Activated CD8-positive, alpha-beta memory T cell treated with anti-CD3 and anti-CD28 coated beads, Interleukin-2, amount 10 ng/mL, durations not matched to agents 7 days and 5 days (primary cell): ENCODE measurements around the gene KIF26A. TPM values are rescaled to one million over a fixed set of nuclear protein-coding genes. Genes with fewer than 3 reads are reported as not detected.

ENCODE experiments used
- ATAC-seq: fragments of 150-1000 bp; cut with Tn5 transposase; one replicate; pipeline ENCODE4 v1.10.0; 2021; ENCODE audit warnings: moderate library complexity
- CTCF ChIA-PET: fragments of 350-600 bp; sonication (Branson Sonifier 250); formaldehyde crosslinking; loops from one replicate; lab custom pipeline; 2021; ENCODE audit warnings: antibody characterized with exemption; lab: Charles Lee
- DNase-seq: peaks from one replicate; pipeline ENCODE4 v3.0.0-alpha.2; 2020
- H3K27ac Mint-ChIP-seq: one replicate; pipeline ENCODE4 v1.8.0; 2021; ENCODE audit warnings: mild to moderate bottlenecking, mixed read lengths
- H3K27me3 Mint-ChIP-seq: one replicate; pipeline ENCODE4 v1.8.0; 2021; ENCODE audit warnings: mixed read lengths
- H3K36me3 Mint-ChIP-seq: one replicate; pipeline ENCODE4 v1.8.0; 2021; ENCODE audit warnings: mild to moderate bottlenecking, mixed read lengths
- H3K4me1 Mint-ChIP-seq: one replicate; pipeline ENCODE4 v1.8.0; 2021; ENCODE audit warnings: mixed read lengths
- H3K4me3 Mint-ChIP-seq: one replicate; pipeline ENCODE4 v1.8.0; 2021; ENCODE audit warnings: mild to moderate bottlenecking, moderate library complexity, mixed read lengths
- H3K9me3 Mint-ChIP-seq: one replicate; pipeline ENCODE4 v1.8.0; 2022; ENCODE audit warnings: low read depth, mixed read lengths
- total RNA-seq, 2 experiments: library from RNA; stranded (reverse); gene quantifications; one replicate each; pipeline ENCODE4 v1.2.3, GENCODE V29; 2021

KIF26A gene
- total RNA-seq, 2 experiments from 2014 or later: 0.21 to 1.1 TPM

DNA sequence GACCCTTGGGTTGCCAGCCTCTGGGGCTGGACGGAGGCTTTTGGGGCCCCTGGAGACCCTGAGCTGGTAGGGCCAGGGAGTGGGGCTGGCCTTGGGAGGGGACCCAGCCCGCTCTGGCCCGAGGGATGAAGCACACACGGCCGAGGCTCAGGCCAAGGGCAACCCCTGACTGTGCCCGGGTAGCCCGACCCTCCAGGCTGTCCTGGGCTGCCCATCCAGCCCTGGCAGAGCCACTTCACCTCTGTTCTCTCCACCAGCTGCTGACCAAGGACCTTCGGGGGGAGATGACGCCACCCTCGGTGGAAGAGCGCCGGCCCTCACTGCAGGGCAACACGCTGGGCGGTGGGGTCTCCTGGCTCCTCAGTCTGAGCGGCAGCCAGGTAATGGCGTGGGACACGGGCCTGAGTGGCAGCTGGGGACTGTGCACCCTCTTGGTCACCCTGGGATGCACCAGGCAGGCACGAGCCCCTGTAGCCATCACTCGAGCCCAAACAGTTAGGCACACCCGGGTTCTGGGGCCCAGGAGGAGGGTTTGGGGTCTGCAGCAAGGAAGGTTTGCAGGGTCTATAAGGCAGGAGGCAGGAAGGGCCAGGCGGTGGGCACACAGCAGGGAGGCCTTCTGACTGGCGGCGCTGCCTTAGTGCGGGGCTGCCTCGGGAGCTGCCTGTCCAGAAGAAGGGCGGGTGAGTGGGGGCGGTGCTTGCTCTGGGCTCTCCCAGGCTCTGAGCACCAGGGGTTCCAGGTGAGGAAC, 33.1 kb upstream of the KIF26A start:
- CTCF ChIA-PET: no interaction called here
- H3K9me3 Mint-ChIP-seq: no peaks in the 10 kb centered on the region
- H3K36me3 Mint-ChIP-seq: no peaks in the 10 kb centered on the region
- H3K4me3 Mint-ChIP-seq: no peak overlapping the region
- H3K27ac Mint-ChIP-seq: no peak overlapping the region
- no peaks in the 10 kb centered on the region for H3K27me3 Mint-ChIP-seq
- DNase-seq (no peak), ATAC-seq (no peak)
- no peaks in the 10 kb centered on the region for H3K4me1 Mint-ChIP-seq

GRCh38 chr14:104105822-104106470, 32.4 kb upstream of the KIF26A start:
- H3K9me3 Mint-ChIP-seq: no peaks in the 10 kb centered on the region
- H3K4me1 Mint-ChIP-seq: no peaks in the 10 kb centered on the region
- H3K27me3 Mint-ChIP-seq: no peaks in the 10 kb centered on the region
- H3K27ac Mint-ChIP-seq: no peak overlapping the region
- no peak for DNase-seq
- ATAC-seq: no peak
- no peaks in the 10 kb centered on the region for H3K36me3 Mint-ChIP-seq
- no peak overlapping the region for H3K4me3 Mint-ChIP-seq
- CTCF ChIA-PET: interaction anchor here (0.9 kb wide), 1 partner anchor 28 kb away, joined by 3 read pairs; no protein-coding TSS in a partner anchor

DNA sequence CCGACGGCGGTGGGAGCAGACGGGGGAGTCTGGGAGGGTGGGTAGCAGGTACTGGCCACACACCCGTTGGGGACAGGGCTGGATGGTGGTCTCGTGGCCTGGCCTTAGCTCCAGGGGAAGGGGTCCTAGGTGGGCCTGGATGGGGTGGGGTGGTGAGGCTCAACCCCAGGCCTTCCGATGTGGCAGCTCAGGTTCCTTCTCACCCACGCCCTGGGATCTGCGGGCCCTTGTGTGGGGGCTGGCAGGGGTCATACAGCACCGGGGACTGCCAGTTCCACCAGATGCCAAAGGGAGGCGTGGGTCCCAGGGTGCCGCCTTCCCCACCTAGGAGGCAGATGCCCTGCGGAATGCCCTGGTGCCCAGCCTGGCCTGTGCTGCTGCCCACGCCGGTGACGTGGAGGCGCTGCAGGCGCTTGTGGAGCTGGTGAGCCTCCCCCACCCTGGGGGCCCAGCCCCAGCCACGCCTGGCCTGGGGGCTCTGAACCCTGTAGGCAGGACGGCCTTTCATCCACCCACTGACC, 31.9 kb upstream of the KIF26A start:
- CTCF ChIA-PET: interaction anchor here (0.9 kb wide), 1 partner anchor 29 kb away, joined by 3 read pairs; no protein-coding TSS in a partner anchor
- Mint-ChIP-seq H3K27me3 (no peaks in the 10 kb centered on the region), H3K4me1 (no peaks in the 10 kb centered on the region), H3K4me3 (no peak overlapping the region), H3K36me3 (no peaks in the 10 kb centered on the region), H3K27ac (no peak overlapping the region), H3K9me3 (no peaks in the 10 kb centered on the region)
- DNase-seq (no peak), ATAC-seq (no peak)

GRCh38 chr14:104107101-104107581, 31.2 kb upstream of the KIF26A start:
- Mint-ChIP-seq H3K9me3 (no peaks in the 10 kb centered on the region), H3K4me1 (no peaks in the 10 kb centered on the region), H3K36me3 (no peaks in the 10 kb centered on the region), H3K4me3 (no peak overlapping the region), H3K27me3 (no peaks in the 10 kb centered on the region), H3K27ac (no peak overlapping the region)
- DNase-seq (no peak), ATAC-seq (no peak)
- CTCF ChIA-PET: no interaction called here

GRCh38 chr14:104107611-104108569, 30.5 kb upstream of the KIF26A start:
- H3K4me1 Mint-ChIP-seq: no peaks in the 10 kb centered on the region
- H3K27ac Mint-ChIP-seq: no peak overlapping the region
- H3K4me3 Mint-ChIP-seq: no peak overlapping the region
- CTCF ChIA-PET: no interaction called here
- DNase-seq (no peak), ATAC-seq (no peak)
- no peaks in the 10 kb centered on the region for H3K36me3 Mint-ChIP-seq
- no peaks in the 10 kb centered on the region for H3K9me3 Mint-ChIP-seq
- H3K27me3 Mint-ChIP-seq: no peaks in the 10 kb centered on the region

DNA sequence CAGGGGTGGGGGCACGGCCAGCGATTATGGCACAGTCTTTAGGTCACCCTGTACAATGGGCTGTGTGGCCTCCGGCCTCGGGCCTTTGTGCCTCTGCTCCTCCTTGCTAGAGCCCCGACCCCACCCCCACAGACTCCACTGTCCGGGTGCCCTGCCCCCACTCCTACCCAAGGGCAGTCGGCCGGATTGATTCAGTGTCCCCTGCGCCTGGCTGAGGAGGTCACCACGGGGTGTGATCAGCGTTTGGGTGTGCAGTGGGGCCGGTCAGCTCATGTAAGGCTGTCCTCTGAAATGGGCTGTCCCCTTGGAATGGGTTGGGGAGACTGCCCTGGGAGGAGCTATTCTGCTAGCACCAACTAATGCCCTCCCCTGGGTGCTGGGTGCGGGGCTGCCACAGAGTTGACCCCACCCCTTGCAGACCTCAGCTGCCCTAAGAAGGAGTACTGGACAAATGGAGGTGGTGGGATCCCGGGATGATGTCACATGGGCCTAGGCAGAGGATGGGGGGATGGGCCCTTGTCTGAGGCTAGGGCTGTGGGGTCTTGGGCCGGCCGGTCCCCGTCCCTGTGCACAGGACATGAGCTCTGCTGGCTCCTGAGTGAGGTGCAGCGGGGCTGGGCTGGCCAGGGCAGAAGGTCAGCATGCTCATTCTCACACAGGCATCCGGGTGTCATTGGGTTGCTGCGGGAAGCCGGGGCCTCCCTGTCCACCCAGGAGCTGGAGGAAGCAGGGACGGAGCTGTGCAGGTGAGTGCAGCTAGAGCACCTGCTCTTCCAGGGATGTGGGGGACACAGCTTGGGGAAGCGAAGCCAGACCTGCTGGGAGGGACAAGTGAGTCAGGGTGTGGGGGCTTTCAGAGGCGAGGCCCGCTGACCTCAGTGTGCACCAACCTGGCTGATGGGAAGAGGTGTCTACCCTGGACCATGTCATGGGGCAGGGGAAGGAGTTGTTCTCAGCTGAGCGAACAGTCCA, 29.5 kb upstream of the KIF26A start:
- H3K27ac Mint-ChIP-seq: no peak overlapping the region
- ATAC-seq (no peak), DNase-seq (no peak)
- no peaks in the 10 kb centered on the region for H3K36me3 Mint-ChIP-seq
- no peaks in the 10 kb centered on the region for H3K4me1 Mint-ChIP-seq
- H3K4me3 Mint-ChIP-seq: no peak overlapping the region
- H3K27me3 Mint-ChIP-seq: no peaks in the 10 kb centered on the region
- CTCF ChIA-PET: interaction anchor here (1.2 kb wide), 1 partner anchor 31 kb away, joined by 4 read pairs; no protein-coding TSS in a partner anchor
- no peaks in the 10 kb centered on the region for H3K9me3 Mint-ChIP-seq

DNA sequence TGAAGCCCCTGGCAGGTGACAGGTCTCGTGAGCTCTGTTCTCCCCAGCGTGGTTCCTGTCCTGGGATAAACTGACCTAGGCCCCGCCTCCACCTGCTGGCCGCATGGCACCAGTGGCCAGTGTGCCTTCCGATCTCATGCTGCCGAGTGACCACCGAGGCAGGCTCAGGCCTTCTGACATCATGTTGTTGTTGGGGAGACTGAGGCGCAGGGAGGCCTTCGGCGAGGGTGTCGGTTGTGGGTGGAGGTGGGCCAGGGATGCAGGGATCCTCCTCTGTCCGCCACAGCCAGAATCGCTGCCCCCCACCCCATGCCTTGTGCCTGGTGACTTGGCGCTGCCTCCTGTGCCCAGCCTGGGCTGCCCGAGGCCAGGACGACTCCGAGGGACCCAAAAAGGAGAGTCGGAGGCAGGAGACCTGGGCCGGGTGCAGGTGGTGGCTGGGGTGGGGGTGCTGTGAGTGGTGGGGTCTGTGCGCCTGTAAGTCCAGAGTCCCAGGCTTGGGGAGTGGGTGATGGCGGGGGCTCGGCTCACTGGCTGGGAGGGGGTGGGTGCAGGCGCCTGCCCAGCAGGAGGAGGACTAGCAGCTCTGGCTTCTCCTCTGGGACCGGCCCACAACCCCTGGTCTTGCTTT, 28.5 kb upstream of the KIF26A start:
- DNase-seq (no peak), ATAC-seq (no peak)
- Mint-ChIP-seq H3K36me3 (no peaks in the 10 kb centered on the region), H3K27ac (no peak overlapping the region), H3K9me3 (no peaks in the 10 kb centered on the region), H3K27me3 (peaks cover 2% of the 10 kb centered on the region), H3K4me3 (no peak overlapping the region), H3K4me1 (no peaks in the 10 kb centered on the region)
- CTCF ChIA-PET: interaction anchor here (1.2 kb wide), 1 partner anchor 32 kb away, joined by 4 read pairs; no protein-coding TSS in a partner anchor

DNA sequence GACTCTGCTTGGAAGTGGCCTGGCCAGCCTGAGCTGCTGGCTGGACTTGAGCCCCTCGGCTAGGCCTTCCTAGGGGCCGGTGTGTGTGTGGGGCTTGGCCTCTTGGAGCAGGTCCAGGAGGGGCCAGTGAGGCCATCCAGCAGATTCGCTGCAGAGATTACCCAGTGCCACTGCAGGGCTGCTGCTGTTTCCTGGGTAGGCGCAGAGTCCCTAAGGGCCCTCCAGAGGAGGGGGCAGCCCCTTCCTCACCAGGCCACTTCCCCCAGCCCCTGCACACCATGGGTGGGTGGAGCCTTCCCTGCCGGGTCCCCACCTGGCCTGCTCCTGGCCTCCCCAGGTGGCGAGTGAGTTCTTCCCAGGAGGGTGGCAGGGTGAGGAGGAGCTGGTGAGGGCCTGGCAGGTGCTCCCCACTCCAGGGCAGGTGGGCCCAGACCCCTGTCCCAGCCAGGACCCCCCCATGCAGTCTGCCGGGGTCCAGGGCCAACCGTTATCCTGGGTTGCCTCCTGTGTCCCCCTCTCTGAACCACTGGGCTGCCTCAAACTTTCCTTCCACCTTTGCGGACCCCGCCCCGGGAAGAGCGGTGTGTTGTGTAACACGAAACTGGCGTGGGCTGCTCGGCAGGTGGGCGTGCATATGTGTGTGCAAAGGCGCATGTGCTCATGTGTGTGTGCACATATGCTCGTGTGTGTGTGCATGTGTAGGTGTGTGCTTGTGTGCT, 27.7 kb upstream of the KIF26A start:
- Mint-ChIP-seq H3K27me3 (peaks cover 10% of the 10 kb centered on the region), H3K4me1 (no peaks in the 10 kb centered on the region), H3K36me3 (no peaks in the 10 kb centered on the region), H3K4me3 (no peak overlapping the region), H3K9me3 (no peaks in the 10 kb centered on the region), H3K27ac (no peak overlapping the region)
- DNase-seq (no peak), ATAC-seq (no peak)
- CTCF ChIA-PET: no interaction called here

GRCh38 chr14:104111301-104112112, 26.9 kb upstream of the KIF26A start:
- DNase-seq (no peak), ATAC-seq (no peak)
- Mint-ChIP-seq H3K4me3 (no peak overlapping the region), H3K9me3 (no peaks in the 10 kb centered on the region), H3K27ac (no peak overlapping the region), H3K27me3 (peaks cover 17% of the 10 kb centered on the region), H3K36me3 (no peaks in the 10 kb centered on the region), H3K4me1 (no peaks in the 10 kb centered on the region)
- CTCF ChIA-PET: no interaction called here

GRCh38 chr14:104112113-104112505, 26.3 kb upstream of the KIF26A start:
- DNase-seq: no peak
- Mint-ChIP-seq H3K27me3 (peaks cover 17% of the 10 kb centered on the region), H3K27ac (no peak overlapping the region), H3K4me3 (no peak overlapping the region), H3K4me1 (no peaks in the 10 kb centered on the region), H3K9me3 (no peaks in the 10 kb centered on the region), H3K36me3 (no peaks in the 10 kb centered on the region)
- ATAC-seq: no peak
- CTCF ChIA-PET: no interaction called here
